Ishikawa (cell line): ENCODE measurements around the gene GDPD4.

Source experiments
- CEBPB ChIP-seq: IDR thresholded peaks from 2 replicates; pipeline ENCODE4 v1.6.1; 2012
- CREB1 ChIP-seq: IDR thresholded peaks from 2 replicates; pipeline ENCODE4 v1.6.1; 2012; ENCODE audit warnings: low read depth
- EGR1 ChIP-seq: IDR thresholded peaks from 2 replicates; pipeline ENCODE4 v1.6.1; 2012
- EP300 ChIP-seq: IDR thresholded peaks from 2 replicates; pipeline ENCODE4 v1.6.1; 2012; ENCODE audit warnings: borderline replicate concordance
- FOXM1 ChIP-seq: IDR thresholded peaks from 2 replicates; pipeline ENCODE4 v1.6.1; 2012; ENCODE audit warnings: low read depth, borderline replicate concordance
- NFIC ChIP-seq: IDR thresholded peaks from 2 replicates; pipeline ENCODE4 v1.6.1; 2012
- RAD21 ChIP-seq: IDR thresholded peaks from 2 replicates; pipeline ENCODE4 v1.6.1; 2012; ENCODE audit warnings: low read depth
- TAF1 ChIP-seq: IDR thresholded peaks from 2 replicates; pipeline ENCODE4 v1.6.1; 2012; ENCODE audit warnings: low read depth, mild to moderate bottlenecking
- TCF12 ChIP-seq: IDR thresholded peaks from 2 replicates; pipeline ENCODE4 v1.6.1; 2012; ENCODE audit warnings: low read depth
- TEAD4 ChIP-seq: IDR thresholded peaks from 2 replicates; pipeline ENCODE4 v1.6.1; 2012
- YY1 ChIP-seq: IDR thresholded peaks from 2 replicates; pipeline ENCODE4 v1.6.1; 2012; ENCODE audit warnings: low read depth
- ZBTB7A ChIP-seq: IDR thresholded peaks from 2 replicates; pipeline ENCODE4 v1.6.1; 2012; ENCODE audit warnings: low read depth
- TF ChIP-seq, protein P1 (sequence below): IDR thresholded peaks from 2 replicates; pipeline ENCODE4 v1.6.1; 2012; ENCODE audit warnings: low read depth, mild to moderate bottlenecking
- TF ChIP-seq, protein P2 (sequence below): IDR thresholded peaks from 2 replicates; pipeline ENCODE4 v1.6.1; 2012
- TF ChIP-seq, protein P3 (sequence below): IDR thresholded peaks from 2 replicates; pipeline ENCODE4 v1.6.1; 2012

The GDPD4 gene

DNA sequence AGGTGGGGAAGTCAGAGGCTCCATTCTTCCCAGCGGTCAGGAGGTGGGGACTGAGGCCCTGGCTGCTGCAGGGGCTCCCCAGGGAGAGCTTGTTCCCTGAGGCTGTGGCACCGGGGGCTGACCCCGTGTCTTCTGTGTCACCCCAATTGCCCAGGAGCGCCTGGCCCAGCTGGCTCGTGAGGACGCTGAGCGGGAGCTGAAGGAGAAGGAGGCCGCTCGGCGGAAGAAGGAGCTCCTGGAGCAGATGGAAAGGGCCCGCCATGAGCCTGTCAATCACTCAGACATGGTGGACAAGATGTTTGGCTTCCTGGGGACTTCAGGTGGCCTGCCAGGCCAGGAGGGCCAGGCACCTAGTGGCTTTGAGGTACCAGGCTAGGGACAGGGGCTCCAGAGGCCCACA lies 120.3 kb downstream of the GDPD4 start:
- TF ChIP-seq CREB1 (no peak), FOXM1 (no peak), EP300 (no peak), YY1 (no peak), RAD21 (no peak), CEBPB (no peak), TAF1 (no peak), TCF12 (no peak), NFIC (no peak), EGR1 (no peak), TEAD4 (no peak), ZBTB7A (no peak)
- TF ChIP-seq, protein P1, sequence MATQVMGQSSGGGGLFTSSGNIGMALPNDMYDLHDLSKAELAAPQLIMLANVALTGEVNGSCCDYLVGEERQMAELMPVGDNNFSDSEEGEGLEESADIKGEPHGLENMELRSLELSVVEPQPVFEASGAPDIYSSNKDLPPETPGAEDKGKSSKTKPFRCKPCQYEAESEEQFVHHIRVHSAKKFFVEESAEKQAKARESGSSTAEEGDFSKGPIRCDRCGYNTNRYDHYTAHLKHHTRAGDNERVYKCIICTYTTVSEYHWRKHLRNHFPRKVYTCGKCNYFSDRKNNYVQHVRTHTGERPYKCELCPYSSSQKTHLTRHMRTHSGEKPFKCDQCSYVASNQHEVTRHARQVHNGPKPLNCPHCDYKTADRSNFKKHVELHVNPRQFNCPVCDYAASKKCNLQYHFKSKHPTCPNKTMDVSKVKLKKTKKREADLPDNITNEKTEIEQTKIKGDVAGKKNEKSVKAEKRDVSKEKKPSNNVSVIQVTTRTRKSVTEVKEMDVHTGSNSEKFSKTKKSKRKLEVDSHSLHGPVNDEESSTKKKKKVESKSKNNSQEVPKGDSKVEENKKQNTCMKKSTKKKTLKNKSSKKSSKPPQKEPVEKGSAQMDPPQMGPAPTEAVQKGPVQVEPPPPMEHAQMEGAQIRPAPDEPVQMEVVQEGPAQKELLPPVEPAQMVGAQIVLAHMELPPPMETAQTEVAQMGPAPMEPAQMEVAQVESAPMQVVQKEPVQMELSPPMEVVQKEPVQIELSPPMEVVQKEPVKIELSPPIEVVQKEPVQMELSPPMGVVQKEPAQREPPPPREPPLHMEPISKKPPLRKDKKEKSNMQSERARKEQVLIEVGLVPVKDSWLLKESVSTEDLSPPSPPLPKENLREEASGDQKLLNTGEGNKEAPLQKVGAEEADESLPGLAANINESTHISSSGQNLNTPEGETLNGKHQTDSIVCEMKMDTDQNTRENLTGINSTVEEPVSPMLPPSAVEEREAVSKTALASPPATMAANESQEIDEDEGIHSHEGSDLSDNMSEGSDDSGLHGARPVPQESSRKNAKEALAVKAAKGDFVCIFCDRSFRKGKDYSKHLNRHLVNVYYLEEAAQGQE = no peak
- TF ChIP-seq, protein P2, sequence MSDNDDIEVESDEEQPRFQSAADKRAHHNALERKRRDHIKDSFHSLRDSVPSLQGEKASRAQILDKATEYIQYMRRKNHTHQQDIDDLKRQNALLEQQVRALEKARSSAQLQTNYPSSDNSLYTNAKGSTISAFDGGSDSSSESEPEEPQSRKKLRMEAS = no peak
- TF ChIP-seq, protein P3, sequence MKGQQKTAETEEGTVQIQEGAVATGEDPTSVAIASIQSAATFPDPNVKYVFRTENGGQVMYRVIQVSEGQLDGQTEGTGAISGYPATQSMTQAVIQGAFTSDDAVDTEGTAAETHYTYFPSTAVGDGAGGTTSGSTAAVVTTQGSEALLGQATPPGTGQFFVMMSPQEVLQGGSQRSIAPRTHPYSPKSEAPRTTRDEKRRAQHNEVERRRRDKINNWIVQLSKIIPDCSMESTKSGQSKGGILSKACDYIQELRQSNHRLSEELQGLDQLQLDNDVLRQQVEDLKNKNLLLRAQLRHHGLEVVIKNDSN = no peak

DNA sequence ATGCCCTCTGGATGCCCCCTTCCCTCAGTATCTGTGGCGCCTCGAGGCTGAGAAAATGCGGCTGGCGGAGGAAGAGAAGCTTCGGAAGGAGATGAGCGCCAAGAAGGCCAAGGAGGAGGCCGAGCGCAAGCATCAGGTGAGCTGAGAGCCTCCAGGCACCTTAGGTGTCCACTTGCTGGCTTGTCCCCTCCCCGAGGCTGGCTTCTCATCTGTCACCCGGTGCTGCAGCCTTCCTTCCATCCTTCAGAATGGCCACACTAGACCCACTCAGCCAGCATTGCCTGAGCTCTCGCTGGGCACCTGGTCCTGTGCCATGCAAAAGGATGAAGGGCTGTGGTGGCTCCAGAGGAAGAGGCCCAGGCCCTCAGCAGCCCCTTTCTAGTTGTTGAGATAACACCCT lies 121.1 kb downstream of the GDPD4 start:
- TF ChIP-seq ZBTB7A = no peak
- TF ChIP-seq, protein P2 = no peak
- no peak for TF ChIP-seq CREB1
- no peak for TF ChIP-seq FOXM1
- no peak for TF ChIP-seq RAD21
- TF ChIP-seq CEBPB = no peak
- TF ChIP-seq NFIC = no peak
- TF ChIP-seq, protein P1 = no peak
- no peak for TF ChIP-seq TEAD4
- no peak for TF ChIP-seq YY1
- TF ChIP-seq, protein P3 = no peak
- TF ChIP-seq TCF12 = no peak
- TF ChIP-seq TAF1 = no peak
- TF ChIP-seq EGR1 = no peak
- no peak for TF ChIP-seq EP300

DNA sequence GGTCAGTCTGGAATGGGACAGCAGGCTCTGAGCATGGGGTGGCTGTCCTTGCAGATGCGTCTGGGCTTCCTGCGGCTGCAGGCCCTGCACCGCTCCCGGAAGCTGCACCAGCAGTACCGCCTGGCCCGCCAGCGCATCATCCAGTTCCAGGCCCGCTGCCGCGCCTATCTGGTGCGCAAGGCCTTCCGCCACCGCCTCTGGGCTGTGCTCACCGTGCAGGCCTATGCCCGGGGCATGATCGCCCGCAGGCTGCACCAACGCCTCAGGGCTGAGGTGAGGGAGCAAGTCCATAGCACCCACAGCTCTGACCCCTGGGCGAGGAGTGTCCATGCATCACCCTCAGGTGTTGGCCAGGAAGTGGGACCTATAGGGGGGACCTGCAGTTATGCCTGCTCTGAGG lies 121.8 kb downstream of the GDPD4 start:
- TF ChIP-seq FOXM1 (no peak), TAF1 (no peak), NFIC (no peak), CREB1 (no peak), EP300 (no peak), CEBPB (no peak), RAD21 (no peak), YY1 (no peak), TCF12 (no peak), ZBTB7A (no peak), EGR1 (no peak), TEAD4 (no peak)
- TF ChIP-seq, protein P3 = no peak
- TF ChIP-seq, protein P2 = no peak
- TF ChIP-seq, protein P1 = no peak
